ENCODE data around the gene MRGPRF. TPM values are rescaled to one million over a fixed set of nuclear protein-coding genes. Genes with fewer than 3 reads are reported as not detected.

The MRGPRF gene
- total and polyA plus RNA-seq, 2 of the 8 experiments (the other 6 are each of a cell fraction or from before 2014, with no cell fraction given) = 7.5 to 11.0 TPM

DNA sequence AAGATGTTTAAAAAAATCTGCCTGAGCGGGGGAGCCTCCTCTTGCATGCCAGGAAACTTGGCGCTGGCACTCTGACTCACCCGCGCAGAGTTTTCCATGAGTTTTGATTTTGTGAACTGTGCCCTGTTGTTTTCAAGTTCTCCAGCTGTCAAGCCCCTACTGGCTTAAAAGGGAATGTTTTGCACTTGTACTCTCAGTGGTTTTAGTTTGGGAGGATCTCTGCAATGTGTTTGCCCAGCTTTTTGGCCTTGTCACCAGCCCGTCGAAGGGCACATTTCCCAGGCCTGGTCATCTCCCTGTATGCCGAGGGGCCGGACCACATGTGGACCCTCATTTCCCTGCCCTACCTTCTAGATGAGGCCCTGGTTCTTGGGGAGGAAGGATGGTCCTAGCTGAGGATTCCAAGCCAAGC lies 12.2 kb downstream of the MRGPRF start:
- no peak overlapping the region for H3K14ac ChIP-seq (ENCODE audit: insufficient read length)
- ChIA-PET CTCF (ENCODE audit: partially characterized antibody) (interaction anchor here (0.9 to 3.2 kb wide), 8 partner anchors 10 to 50 kb away, joined by 3 to 8 read pairs (median 4); partner anchors contain the start of gene MRGPRD), POLR2A (ENCODE audit: partially characterized antibody) (interaction anchor here (1.3 to 2.5 kb wide), 2 partner anchors 11 to 49 kb away, joined by 6 to 9 read pairs; partner anchors contain the start of gene TPCN2)
- 91% methylated on average over 7 of the region's 8 CpGs; no CpG with 5 or more reads in 1 of the 2 experiments for WGBS, 2 experiments (ENCODE audit: extremely low coverage in 1 of 2, insufficient coverage in 1 of 2, insufficient read length in 1 of 2, insufficient replicate concordance in 2 of 2, low coverage in 1 of 2, low lambda C conversion rate in 2 of 2, missing lambda C conversion rate in 1 of 2)
- H3K4me3 ChIP-seq (ENCODE audit: extremely low read depth in 1 of 4, insufficient read depth in 2 of 4, low read depth in 3 of 4, low read length in 4 of 4) = no peak overlapping the region; a peak in 1 of 8 replicates
- no peak overlapping the region for H3K4ac ChIP-seq (replicated peaks; ENCODE audit: insufficient read length, low read depth, low read length)
- H2BK20ac ChIP-seq (ENCODE audit: low read length) = no peak overlapping the region
- no peaks in the 10 kb centered on the region for H3K79me2 ChIP-seq (ENCODE audit: control insufficient read depth in 1 of 2, insufficient read depth in 2 of 2, low read length in 2 of 2)
- no peak for TF ChIP-seq SIN3A (conservative IDR thresholded peaks at IDR 0.05 in 1 of 2, IDR thresholded peaks at IDR 0.05 in 1 of 2; ENCODE audit: low read depth in 1 of 2, low read length in 2 of 2)
- no peak for TF ChIP-seq NANOG (IDR thresholded peaks at IDR 0.05; ENCODE audit: insufficient read depth, low read depth, low read length, poor library complexity, severe bottlenecking)
- TF ChIP-seq FOSL1 (IDR thresholded peaks at IDR 0.05; ENCODE audit: insufficient read depth, low read depth, low read length) = no peak
- peak in 1 of 2 experiments; percentile 21; a peak in 2 of 4 replicates for TF ChIP-seq RAD21 (IDR thresholded peaks at IDR 0.05 in 1 of 2, conservative IDR thresholded peaks at IDR 0.05 in 1 of 2; ENCODE audit: low read depth in 2 of 2, low read length in 2 of 2)
- TF ChIP-seq, protein P1, sequence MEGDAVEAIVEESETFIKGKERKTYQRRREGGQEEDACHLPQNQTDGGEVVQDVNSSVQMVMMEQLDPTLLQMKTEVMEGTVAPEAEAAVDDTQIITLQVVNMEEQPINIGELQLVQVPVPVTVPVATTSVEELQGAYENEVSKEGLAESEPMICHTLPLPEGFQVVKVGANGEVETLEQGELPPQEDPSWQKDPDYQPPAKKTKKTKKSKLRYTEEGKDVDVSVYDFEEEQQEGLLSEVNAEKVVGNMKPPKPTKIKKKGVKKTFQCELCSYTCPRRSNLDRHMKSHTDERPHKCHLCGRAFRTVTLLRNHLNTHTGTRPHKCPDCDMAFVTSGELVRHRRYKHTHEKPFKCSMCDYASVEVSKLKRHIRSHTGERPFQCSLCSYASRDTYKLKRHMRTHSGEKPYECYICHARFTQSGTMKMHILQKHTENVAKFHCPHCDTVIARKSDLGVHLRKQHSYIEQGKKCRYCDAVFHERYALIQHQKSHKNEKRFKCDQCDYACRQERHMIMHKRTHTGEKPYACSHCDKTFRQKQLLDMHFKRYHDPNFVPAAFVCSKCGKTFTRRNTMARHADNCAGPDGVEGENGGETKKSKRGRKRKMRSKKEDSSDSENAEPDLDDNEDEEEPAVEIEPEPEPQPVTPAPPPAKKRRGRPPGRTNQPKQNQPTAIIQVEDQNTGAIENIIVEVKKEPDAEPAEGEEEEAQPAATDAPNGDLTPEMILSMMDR (IDR thresholded peaks at IDR 0.05; ENCODE audit: control extremely low read depth in 1 of 3, insufficient read depth in 1 of 3, low read depth in 1 of 3, low read length in 3 of 3) = peak in 2 of 3 experiments; percentile 28 to 42; a peak in 2 of 4 replicates
- TF ChIP-seq RXRA (IDR thresholded peaks at IDR 0.05; ENCODE audit: insufficient read depth, low read depth, low read length) = no peak
- no peaks in the 10 kb centered on the region for H4K20me1 ChIP-seq (replicated peaks in 1 of 2; ENCODE audit: control insufficient read depth in 1 of 2, insufficient read depth in 2 of 2, low read length in 2 of 2)
- no peaks in the 10 kb centered on the region; a peak in 1 of 8 replicates for H3K36me3 ChIP-seq (ENCODE audit: control insufficient read depth in 2 of 4, insufficient read depth in 4 of 4, low read length in 3 of 4)
- H3K9me3 ChIP-seq (ENCODE audit: insufficient read depth in 2 of 2, low read depth in 1 of 2, low read length in 1 of 2) = no peaks in the 10 kb centered on the region
- no peak overlapping the region for H2BK120ac ChIP-seq (replicated peaks; ENCODE audit: low read depth, low read length)
- H4K8ac ChIP-seq (ENCODE audit: extremely low read depth, insufficient read depth, low read length) = no peak overlapping the region
- H2BK15ac ChIP-seq (ENCODE audit: low read length) = no peak overlapping the region
- no peak overlapping the region for H3K27ac ChIP-seq (ENCODE audit: low read depth, low read length)
- no peak overlapping the region for H3K23ac ChIP-seq (ENCODE audit: insufficient read length)
- H2BK12ac ChIP-seq (ENCODE audit: low read depth, low read length) = no peak overlapping the region
- FAIRE-seq (no peak), DNase-seq (ENCODE audit: low read depth in 1 of 2, low spot score in 2 of 2) (no peak)
- no peak overlapping the region for H3K4me2 ChIP-seq (ENCODE audit: insufficient read depth in 1 of 2, low read depth in 2 of 2, low read length in 2 of 2)
- no peaks in the 10 kb centered on the region for H3K27me3 ChIP-seq (replicated peaks in 1 of 4; ENCODE audit: control insufficient read depth in 3 of 4, extremely low read depth in 1 of 4, insufficient read depth in 3 of 4, low read length in 3 of 4)
- no peak overlapping the region for H2AK5ac ChIP-seq (ENCODE audit: low read depth, low read length)
- H4K5ac ChIP-seq (ENCODE audit: insufficient read length, low read depth, low read length) = no peak overlapping the region
- no peak overlapping the region for H3K18ac ChIP-seq (ENCODE audit: extremely low read depth, low read length)
- H2BK5ac ChIP-seq (ENCODE audit: low read depth, low read length) = no peak overlapping the region
- no peak overlapping the region for H3K56ac ChIP-seq (replicated peaks; ENCODE audit: insufficient read length, low read depth, low read length)
- peaks cover 0 to 2% (median 1%) of the 10 kb centered on the region in 4 experiments; a peak in 2 of 7 replicates for H3K4me1 ChIP-seq (replicated peaks in 1 of 4; ENCODE audit: control insufficient read depth in 3 of 4, insufficient read depth in 4 of 4, low read length in 3 of 4)
- no peak overlapping the region for H2AFZ ChIP-seq (ENCODE audit: low read length)
- no peak overlapping the region for H3K9ac ChIP-seq (replicated peaks in 1 of 4; ENCODE audit: extremely low read depth in 1 of 4, low read depth in 3 of 4, low read length in 3 of 4)
- H4K91ac ChIP-seq (replicated peaks; ENCODE audit: insufficient read length, low read length) = no peak overlapping the region
- no peaks in the 10 kb centered on the region for H3K23me2 ChIP-seq (ENCODE audit: low read depth, low read length)
- no peaks in the 10 kb centered on the region for H3K79me1 ChIP-seq (ENCODE audit: low read depth, low read length)

Measured in H1 (cell line).